Measurements from ENCODE around the gene FAM222A.

Gene FAM222A

GRCh38 chr12:109673379-109673778 lies 40.2 kb upstream of the FAM222A start:
- H3K4me3 ChIP-seq (ENCODE audit: low read length): no peak overlapping the region
- no peaks in the 10 kb centered on the region for H3K27me3 ChIP-seq (ENCODE audit: insufficient read depth, low read length, poor library complexity)
- no peak overlapping the region for H3K9ac ChIP-seq (ENCODE audit: low read length)
- no peak overlapping the region for H4K5ac ChIP-seq (ENCODE audit: low read length)
- WGBS (ENCODE audit: extremely low coverage, insufficient coverage, low lambda C conversion rate): no CpG with 5 or more reads among the region's 3 CpGs
- no peak overlapping the region for H2AK5ac ChIP-seq (ENCODE audit: low read length)
- H4K8ac ChIP-seq (ENCODE audit: low read depth, low read length): no peak overlapping the region
- no peak overlapping the region for H3K23ac ChIP-seq (ENCODE audit: low read length)
- no peak overlapping the region for H2BK15ac ChIP-seq (replicated peaks; ENCODE audit: low read depth)
- no peaks in the 10 kb centered on the region for H3K79me2 ChIP-seq (ENCODE audit: control insufficient read depth, insufficient read depth, low read length)
- H3K56ac ChIP-seq (ENCODE audit: low read length): no peak overlapping the region
- H3K36me3 ChIP-seq (ENCODE audit: control insufficient read depth, insufficient read depth, low read length): no peaks in the 10 kb centered on the region
- no peak overlapping the region for H3K4me2 ChIP-seq (ENCODE audit: low read length)
- peaks cover 4% of the 10 kb centered on the region for H3K4me1 ChIP-seq (ENCODE audit: control insufficient read depth, low read depth, low read length)
- no peak overlapping the region for H2BK120ac ChIP-seq (ENCODE audit: low read depth, low read length)
- H2BK5ac ChIP-seq (ENCODE audit: low read length): no peak overlapping the region
- H3K18ac ChIP-seq (ENCODE audit: low read length): no peak overlapping the region
- no peak overlapping the region for H3K4ac ChIP-seq (ENCODE audit: low read depth, low read length)
- no peak for DNase-seq
- H3K79me1 ChIP-seq (ENCODE audit: low read length): no peaks in the 10 kb centered on the region
- H3K27ac ChIP-seq (ENCODE audit: low read depth, low read length): no peak overlapping the region

GRCh38 chr12:109673884-109674283 lies 39.7 kb upstream of the FAM222A start:
- H4K8ac ChIP-seq (ENCODE audit: low read depth, low read length): no peak overlapping the region
- WGBS (ENCODE audit: extremely low coverage, insufficient coverage, low lambda C conversion rate): no CpG with 5 or more reads among the region's 2 CpGs
- H4K5ac ChIP-seq (ENCODE audit: low read length): no peak overlapping the region
- no peaks in the 10 kb centered on the region for H3K36me3 ChIP-seq (ENCODE audit: control insufficient read depth, insufficient read depth, low read length)
- H3K79me2 ChIP-seq (ENCODE audit: control insufficient read depth, insufficient read depth, low read length): no peaks in the 10 kb centered on the region
- H2BK5ac ChIP-seq (ENCODE audit: low read length): no peak overlapping the region
- no peak overlapping the region for H3K27ac ChIP-seq (ENCODE audit: low read depth, low read length)
- H3K9ac ChIP-seq (ENCODE audit: low read length): no peak overlapping the region
- no peak overlapping the region for H3K4me2 ChIP-seq (ENCODE audit: low read length)
- no peak overlapping the region for H3K4ac ChIP-seq (ENCODE audit: low read depth, low read length)
- no peak overlapping the region for H3K23ac ChIP-seq (ENCODE audit: low read length)
- no peak overlapping the region for H3K18ac ChIP-seq (ENCODE audit: low read length)
- no peaks in the 10 kb centered on the region for H3K27me3 ChIP-seq (ENCODE audit: insufficient read depth, low read length, poor library complexity)
- H3K79me1 ChIP-seq (ENCODE audit: low read length): no peaks in the 10 kb centered on the region
- no peak overlapping the region for H2BK15ac ChIP-seq (replicated peaks; ENCODE audit: low read depth)
- no peak overlapping the region for H2BK120ac ChIP-seq (ENCODE audit: low read depth, low read length)
- H3K4me1 ChIP-seq (ENCODE audit: control insufficient read depth, low read depth, low read length): peaks cover 6% of the 10 kb centered on the region
- no peak for DNase-seq
- H3K56ac ChIP-seq (ENCODE audit: low read length): no peak overlapping the region
- H3K4me3 ChIP-seq (ENCODE audit: low read length): no peak overlapping the region
- no peak overlapping the region for H2AK5ac ChIP-seq (ENCODE audit: low read length)

- H4K5ac ChIP-seq (ENCODE audit: low read length): no peak overlapping the region
- no peak overlapping the region for H3K23ac ChIP-seq (ENCODE audit: low read length)
- no peaks in the 10 kb centered on the region for H3K36me3 ChIP-seq (ENCODE audit: control insufficient read depth, insufficient read depth, low read length)
- H3K27me3 ChIP-seq (ENCODE audit: insufficient read depth, low read length, poor library complexity): no peaks in the 10 kb centered on the region
- H3K56ac ChIP-seq (ENCODE audit: low read length): no peak overlapping the region
- H3K27ac ChIP-seq (ENCODE audit: low read depth, low read length): no peak overlapping the region
- no peak overlapping the region for H3K4me2 ChIP-seq (ENCODE audit: low read length)
- no peak overlapping the region for H3K4me3 ChIP-seq (ENCODE audit: low read length)
- H3K4me1 ChIP-seq (ENCODE audit: control insufficient read depth, low read depth, low read length): peaks cover 8% of the 10 kb centered on the region
- H3K79me1 ChIP-seq (ENCODE audit: low read length): no peaks in the 10 kb centered on the region
- H4K8ac ChIP-seq (ENCODE audit: low read depth, low read length): no peak overlapping the region
- H3K9ac ChIP-seq (ENCODE audit: low read length): no peak overlapping the region
- no peak overlapping the region for H3K18ac ChIP-seq (ENCODE audit: low read length)
- WGBS (ENCODE audit: extremely low coverage, insufficient coverage, low lambda C conversion rate): no CpG with 5 or more reads among the region's 6 CpGs
- H2AK5ac ChIP-seq (ENCODE audit: low read length): no peak overlapping the region
- H2BK5ac ChIP-seq (ENCODE audit: low read length): no peak overlapping the region
- H3K79me2 ChIP-seq (ENCODE audit: control insufficient read depth, insufficient read depth, low read length): no peaks in the 10 kb centered on the region
- DNase-seq: no peak
- no peak overlapping the region for H2BK120ac ChIP-seq (ENCODE audit: low read depth, low read length)
- no peak overlapping the region for H2BK15ac ChIP-seq (replicated peaks; ENCODE audit: low read depth)
- H3K4ac ChIP-seq (ENCODE audit: low read depth, low read length): no peak overlapping the region
Measured at GRCh38 chr12:109675411-109675810, 38.2 kb upstream of the FAM222A start.

- Histone ChIP-seq H3K18ac (ENCODE audit: low read length) (no peak overlapping the region), H3K4me3 (ENCODE audit: low read length) (no peak overlapping the region), H4K8ac (ENCODE audit: low read depth, low read length) (no peak overlapping the region), H3K4ac (ENCODE audit: low read depth, low read length) (no peak overlapping the region), H3K56ac (ENCODE audit: low read length) (no peak overlapping the region), H3K79me1 (ENCODE audit: low read length) (no peaks in the 10 kb centered on the region), H3K23ac (ENCODE audit: low read length) (no peak overlapping the region), H3K27ac (ENCODE audit: low read depth, low read length) (no peak overlapping the region), H3K9ac (ENCODE audit: low read length) (no peak overlapping the region), H3K36me3 (ENCODE audit: control insufficient read depth, insufficient read depth, low read length) (no peaks in the 10 kb centered on the region), H3K4me2 (ENCODE audit: low read length) (no peak overlapping the region), H3K79me2 (ENCODE audit: control insufficient read depth, insufficient read depth, low read length) (no peaks in the 10 kb centered on the region), H3K27me3 (ENCODE audit: insufficient read depth, low read length, poor library complexity) (no peaks in the 10 kb centered on the region), H4K5ac (ENCODE audit: low read length) (no peak overlapping the region), H3K4me1 (ENCODE audit: control insufficient read depth, low read depth, low read length) (peaks cover 7% of the 10 kb centered on the region), H2BK5ac (ENCODE audit: low read length) (no peak overlapping the region), H2BK15ac (replicated peaks; ENCODE audit: low read depth) (no peak overlapping the region), H2AK5ac (ENCODE audit: low read length) (no peak overlapping the region), H2BK120ac (ENCODE audit: low read depth, low read length) (no peak overlapping the region)
- WGBS (ENCODE audit: extremely low coverage, insufficient coverage, low lambda C conversion rate): no CpG with 5 or more reads among the region's 12 CpGs
- DNase-seq: peak; percentile 54
Measured at GRCh38 chr12:109677279-109677691, 36.3 kb upstream of the FAM222A start.

GRCh38 chr12:109678719-109679118 lies 34.9 kb upstream of the FAM222A start:
- H2BK5ac ChIP-seq (ENCODE audit: low read length): no peak overlapping the region
- no peak overlapping the region for H3K4me3 ChIP-seq (ENCODE audit: low read length)
- H3K27ac ChIP-seq (ENCODE audit: low read depth, low read length): no peak overlapping the region
- H2AK5ac ChIP-seq (ENCODE audit: low read length): no peak overlapping the region
- H2BK15ac ChIP-seq (replicated peaks; ENCODE audit: low read depth): no peak overlapping the region
- no peak overlapping the region for H4K8ac ChIP-seq (ENCODE audit: low read depth, low read length)
- H3K56ac ChIP-seq (ENCODE audit: low read length): peak overlapping the region; percentile 22
- no peak overlapping the region for H3K4me2 ChIP-seq (ENCODE audit: low read length)
- H2BK120ac ChIP-seq (ENCODE audit: low read depth, low read length): no peak overlapping the region
- no peaks in the 10 kb centered on the region for H3K79me2 ChIP-seq (ENCODE audit: control insufficient read depth, insufficient read depth, low read length)
- WGBS (ENCODE audit: extremely low coverage, insufficient coverage, low lambda C conversion rate): no CpG with 5 or more reads among the region's 7 CpGs
- no peak overlapping the region for H3K18ac ChIP-seq (ENCODE audit: low read length)
- H3K23ac ChIP-seq (ENCODE audit: low read length): no peak overlapping the region
- peak; percentile 86 for DNase-seq
- H3K4ac ChIP-seq (ENCODE audit: low read depth, low read length): no peak overlapping the region
- H3K36me3 ChIP-seq (ENCODE audit: control insufficient read depth, insufficient read depth, low read length): no peaks in the 10 kb centered on the region
- no peaks in the 10 kb centered on the region for H3K79me1 ChIP-seq (ENCODE audit: low read length)
- peaks cover 7% of the 10 kb centered on the region for H3K4me1 ChIP-seq (ENCODE audit: control insufficient read depth, low read depth, low read length)
- no peak overlapping the region for H4K5ac ChIP-seq (ENCODE audit: low read length)
- H3K27me3 ChIP-seq (ENCODE audit: insufficient read depth, low read length, poor library complexity): no peaks in the 10 kb centered on the region
- H3K9ac ChIP-seq (ENCODE audit: low read length): no peak overlapping the region

- Histone ChIP-seq H2BK120ac (ENCODE audit: low read depth, low read length) (no peak overlapping the region), H3K18ac (ENCODE audit: low read length) (no peak overlapping the region), H3K4ac (ENCODE audit: low read depth, low read length) (no peak overlapping the region), H4K5ac (ENCODE audit: low read length) (no peak overlapping the region), H2AK5ac (ENCODE audit: low read length) (no peak overlapping the region), H3K79me2 (ENCODE audit: control insufficient read depth, insufficient read depth, low read length) (no peaks in the 10 kb centered on the region), H3K23ac (ENCODE audit: low read length) (no peak overlapping the region), H4K8ac (ENCODE audit: low read depth, low read length) (no peak overlapping the region), H3K56ac (ENCODE audit: low read length) (no peak overlapping the region), H2BK15ac (replicated peaks; ENCODE audit: low read depth) (no peak overlapping the region), H3K36me3 (ENCODE audit: control insufficient read depth, insufficient read depth, low read length) (no peaks in the 10 kb centered on the region), H3K79me1 (ENCODE audit: low read length) (no peaks in the 10 kb centered on the region), H3K4me1 (ENCODE audit: control insufficient read depth, low read depth, low read length) (peaks cover 7% of the 10 kb centered on the region), H3K27me3 (ENCODE audit: insufficient read depth, low read length, poor library complexity) (no peaks in the 10 kb centered on the region), H3K4me2 (ENCODE audit: low read length) (no peak overlapping the region), H3K9ac (ENCODE audit: low read length) (no peak overlapping the region), H3K4me3 (ENCODE audit: low read length) (no peak overlapping the region), H2BK5ac (ENCODE audit: low read length) (no peak overlapping the region), H3K27ac (ENCODE audit: low read depth, low read length) (no peak overlapping the region)
- no CpG with 5 or more reads among the region's 8 CpGs for WGBS (ENCODE audit: extremely low coverage, insufficient coverage, low lambda C conversion rate)
- DNase-seq: peak; percentile 45
Measured at GRCh38 chr12:109679501-109680263, 33.9 kb upstream of the FAM222A start.

Data from mesendoderm (in vitro differentiated cells).